Measurements from ENCODE around the gene KLHL35.

KLHL35 gene

GRCh38 chr11:75447415-75447814 is 14.4 kb upstream of the KLHL35 start:
- no peak for DNase-seq (ENCODE audit: low read depth)
- no peak overlapping the region for H3K4me3 ChIP-seq (ENCODE audit: low read length)
- no peak for TF ChIP-seq CTCF (conservative IDR thresholded peaks at IDR 0.05; ENCODE audit: low read depth, low read length)

- TF ChIP-seq CTCF (conservative IDR thresholded peaks at IDR 0.05; ENCODE audit: low read depth, low read length) = peak; percentile 91
- H3K4me3 ChIP-seq (ENCODE audit: low read length) = no peak overlapping the region
- DNase-seq (ENCODE audit: low read depth) = no peak
Measured at GRCh38 chr11:75445315-75445953, 12.4 kb upstream of the KLHL35 start.

GRCh38 chr11:75443043-75443442 is 10.0 kb upstream of the KLHL35 start:
- H3K4me3 ChIP-seq (ENCODE audit: low read length) = no peak overlapping the region
- TF ChIP-seq CTCF (conservative IDR thresholded peaks at IDR 0.05; ENCODE audit: low read depth, low read length) = no peak
- no peak for DNase-seq (ENCODE audit: low read depth)

- no peak overlapping the region for H3K4me3 ChIP-seq (ENCODE audit: low read length)
- no peak for TF ChIP-seq CTCF (conservative IDR thresholded peaks at IDR 0.05; ENCODE audit: low read depth, low read length)
- DNase-seq (ENCODE audit: low read depth) = no peak
Measured at GRCh38 chr11:75442161-75442885, 9.3 kb upstream of the KLHL35 start.

GRCh38 chr11:75441804-75442132 is 8.8 kb upstream of the KLHL35 start:
- no peak overlapping the region for H3K4me3 ChIP-seq (ENCODE audit: low read length)
- no peak for TF ChIP-seq CTCF (conservative IDR thresholded peaks at IDR 0.05; ENCODE audit: low read depth, low read length)
- DNase-seq (ENCODE audit: low read depth) = no peak

GRCh38 chr11:75440960-75441803 is 8.2 kb upstream of the KLHL35 start:
- H3K4me3 ChIP-seq (ENCODE audit: low read length) = no peak overlapping the region
- TF ChIP-seq CTCF (conservative IDR thresholded peaks at IDR 0.05; ENCODE audit: low read depth, low read length) = no peak
- no peak for DNase-seq (ENCODE audit: low read depth)
